SK-N-MC (cell line): Measurements from ENCODE around the gene METTL2B.
"Not testable (repeated sequence)": the region's sequence is repeated elsewhere in the genome, so short reads cannot be mapped to it uniquely, and the experiment has no call there.

Experiments used
- EZH2 ChIP-seq: fragments of 200-600 bp; sonication (generic); IDR thresholded peaks from one replicate; pipeline ENCODE4 v1.6.1; 2017; ENCODE audit warnings: antibody characterized with exemption
- POLR2AphosphoS5 ChIP-seq: IDR thresholded peaks from 2 replicates; pipeline ENCODE4 v1.6.1; 2012; ENCODE audit warnings: mild to moderate bottlenecking, low read depth, low read length, borderline replicate concordance

DNA sequence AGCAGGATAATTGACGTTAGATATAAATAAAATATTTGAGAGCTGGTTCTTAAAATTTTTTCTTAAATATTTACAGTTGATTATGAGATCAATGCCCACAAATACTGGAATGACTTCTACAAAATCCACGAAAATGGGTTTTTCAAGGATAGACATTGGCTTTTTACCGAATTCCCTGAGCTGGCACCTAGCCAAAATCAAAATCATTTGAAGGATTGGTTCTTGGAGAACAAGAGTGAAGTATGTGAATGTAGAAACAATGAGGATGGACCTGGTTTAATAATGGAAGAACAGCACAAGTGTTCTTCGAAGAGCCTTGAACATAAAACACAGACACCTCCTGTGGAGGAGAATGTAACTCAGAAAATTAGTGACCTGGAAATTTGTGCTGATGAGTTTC lies 2.5 kb downstream of the METTL2B start:
- TF ChIP-seq EZH2, POLR2AphosphoS5: not testable (repeated sequence)
